Activated CD4-positive, alpha-beta T cell treated with anti-CD3 and anti-CD28 coated beads for 36 hours (primary cell): Measurements from ENCODE around the gene SPATA2. TPM values are rescaled to one million over a fixed set of nuclear protein-coding genes. Genes with fewer than 3 reads are reported as not detected.
"Not testable (repeated sequence)": the region's sequence is repeated elsewhere in the genome, so short reads cannot be mapped to it uniquely, and the experiment has no call there.

ENCODE experiments used
- ATAC-seq: fragments of 200-7000 bp; cut with Tn5 transposase; one replicate; pipeline ENCODE4 v1.10.0; 2021; ENCODE audit warnings: mild to moderate bottlenecking, moderate library complexity
- CTCF ChIA-PET: fragments of 350-600 bp; sonication (Branson Sonifier 250); formaldehyde crosslinking; loops from one replicate; lab custom pipeline; 2021; ENCODE audit warnings: antibody characterized with exemption; lab: Charles Lee
- POLR2A ChIA-PET: fragments of 350-600 bp; sonication (Branson Sonifier 250); formaldehyde crosslinking; loops from one replicate; lab custom pipeline; 2021; ENCODE audit warnings: antibody characterized with exemption, inconsistent platforms; lab: Charles Lee
- DNase-seq: peaks from one replicate; pipeline ENCODE4 v3.0.0-alpha.2; 2020
- H3K27ac Mint-ChIP-seq: one replicate; pipeline ENCODE4 v1.8.0; 2021; ENCODE audit warnings: mixed read lengths
- H3K27me3 Mint-ChIP-seq: one replicate; pipeline ENCODE4 v1.8.0; 2021; ENCODE audit warnings: mixed read lengths
- H3K36me3 Mint-ChIP-seq: one replicate; pipeline ENCODE4 v1.8.0; 2021; ENCODE audit warnings: low read depth, mixed read lengths
- H3K4me1 Mint-ChIP-seq: one replicate; pipeline ENCODE4 v1.8.0; 2021; ENCODE audit warnings: mixed read lengths
- H3K4me3 Mint-ChIP-seq: one replicate; pipeline ENCODE4 v1.8.0; 2021; ENCODE audit warnings: mild to moderate bottlenecking, moderate library complexity, mixed read lengths
- H3K9me3 Mint-ChIP-seq: one replicate; pipeline ENCODE4 v1.8.0; 2021; ENCODE audit warnings: low read depth, mixed read lengths
- intact Hi-C, 2 experiments: fragments of 100-400 bp; cut with DNase I in 1 of 2; cut with micrococcal nuclease in 1 of 2; formaldehyde crosslinking; loops; one replicate each; pipeline versions ENCODE4 v1.14.2 to v1.15.1; 2022 to 2024; cut with DNase I, micrococcal nuclease
- total RNA-seq, 2 experiments: library from RNA; stranded (reverse); gene quantifications; one replicate each; pipeline ENCODE4 v1.2.3, GENCODE V29; 2021

The SPATA2 gene
- total RNA-seq, 2 experiments from 2014 or later: 8.7 to 10.1 TPM

DNA sequence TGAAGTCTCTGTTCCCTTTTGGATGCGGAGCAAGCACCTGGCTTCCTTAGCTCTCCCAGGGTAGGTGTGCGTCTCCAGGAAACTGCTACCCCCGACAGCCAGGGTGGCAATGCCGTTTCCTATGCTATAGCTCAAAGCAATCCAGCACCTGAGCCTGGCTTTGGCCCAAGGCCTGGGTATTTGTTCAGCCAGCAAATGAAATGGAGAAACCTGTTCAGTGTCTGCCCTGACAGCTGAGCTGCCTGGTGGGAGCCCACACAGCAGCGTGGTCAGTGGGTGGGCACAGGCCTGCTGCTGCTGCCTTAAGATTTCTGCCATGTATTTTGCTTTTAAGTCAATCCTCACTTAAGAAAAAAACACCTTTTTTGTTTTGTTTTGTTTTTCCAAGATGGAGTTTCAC is 13.7 kb downstream of the SPATA2 start:
- CTCF ChIA-PET: interaction anchor here (0.9 to 1.3 kb wide), 5 partner anchors 9 to 293 kb away, joined by 3 to 6 read pairs (median 3); no protein-coding TSS in a partner anchor
- Mint-ChIP-seq H3K27ac (no peak overlapping the region), H3K27me3 (no peaks in the 10 kb centered on the region), H3K9me3 (no peaks in the 10 kb centered on the region), H3K4me3 (no peak overlapping the region), H3K4me1 (no peaks in the 10 kb centered on the region), H3K36me3 (peaks cover 14% of the 10 kb centered on the region)
- intact Hi-C loops: no loop called here
- POLR2A ChIA-PET: no interaction called here
- ATAC-seq (no peak), DNase-seq (no peak)

DNA sequence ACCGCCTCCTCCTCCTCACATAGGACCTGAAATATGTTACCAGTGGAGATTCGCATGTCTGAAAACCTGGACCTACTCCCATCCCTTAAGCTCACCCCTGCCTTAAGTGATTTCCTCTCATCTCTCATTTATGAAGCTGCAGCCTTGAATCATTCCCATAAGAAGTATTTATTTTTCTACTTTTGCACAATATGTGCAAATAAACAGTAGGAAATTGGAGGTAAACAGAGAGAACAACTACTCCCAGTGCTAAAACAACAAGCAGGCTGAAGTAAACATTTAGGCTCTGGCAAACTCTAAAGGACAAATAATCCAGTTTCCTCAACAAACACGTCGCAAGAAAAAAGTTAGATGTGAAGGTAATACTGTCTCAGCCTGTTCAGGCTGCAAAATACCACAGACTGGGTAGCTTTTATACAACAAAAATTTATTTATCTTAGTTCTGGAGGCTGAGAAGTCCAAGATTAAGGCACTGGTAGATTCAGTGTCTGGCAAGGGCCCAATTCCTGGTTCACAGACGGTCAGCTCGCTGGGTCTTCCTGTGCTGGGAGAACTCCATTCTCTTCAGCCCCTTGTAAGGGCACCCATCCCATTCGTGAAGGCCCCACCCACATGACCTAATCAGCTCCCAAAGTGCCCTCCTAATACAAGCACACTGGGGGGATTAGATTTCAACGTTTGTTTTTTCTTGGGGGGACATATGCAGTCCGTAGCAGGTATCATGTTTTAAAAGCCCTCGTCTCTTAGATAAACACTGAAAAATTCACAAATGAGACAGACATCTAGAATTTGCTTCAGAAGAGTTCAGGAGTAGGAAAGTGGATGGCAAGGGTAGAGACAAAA is 15.6 kb downstream of the SPATA2 start:
- peaks cover 4% of the 10 kb centered on the region for H3K36me3 Mint-ChIP-seq
- intact Hi-C loops: no loop called here
- no peak overlapping the region for H3K4me3 Mint-ChIP-seq
- H3K4me1 Mint-ChIP-seq: peaks cover 1% of the 10 kb centered on the region
- DNase-seq: no peak
- H3K27me3 Mint-ChIP-seq: no peaks in the 10 kb centered on the region
- H3K9me3 Mint-ChIP-seq: no peaks in the 10 kb centered on the region
- POLR2A ChIA-PET: interaction anchor here (0.7 to 1.0 kb wide), 2 partner anchors 13 to 366 kb away, joined by 3 read pairs; no protein-coding TSS in a partner anchor
- H3K27ac Mint-ChIP-seq: no peak overlapping the region
- no peak for ATAC-seq
- CTCF ChIA-PET: interaction anchor here (0.6 to 1.3 kb wide), 6 partner anchors 9 to 302 kb away, joined by 3 to 4 read pairs (median 3); no protein-coding TSS in a partner anchor

GRCh38 chr20:49896204-49896603 is 19.1 kb downstream of the SPATA2 start:
- Mint-ChIP-seq H3K27ac (no peak overlapping the region), H3K36me3 (no peaks in the 10 kb centered on the region), H3K4me1 (peaks cover 25% of the 10 kb centered on the region), H3K27me3 (no peaks in the 10 kb centered on the region), H3K4me3 (no peak overlapping the region), H3K9me3 (no peaks in the 10 kb centered on the region)
- CTCF ChIA-PET: interaction anchor here (1.5 kb wide), 1 partner anchor 36 kb away, joined by 4 read pairs; no protein-coding TSS in a partner anchor
- ATAC-seq (no peak), DNase-seq (no peak)
- intact Hi-C loops: no loop called here
- POLR2A ChIA-PET: interaction anchor here (0.6 kb wide), 1 partner anchor 9 kb away, joined by 3 read pairs; no protein-coding TSS in a partner anchor

GRCh38 chr20:49895474-49896093 is 19.7 kb downstream of the SPATA2 start:
- DNase-seq, H3K27me3 Mint-ChIP-seq, H3K27ac Mint-ChIP-seq, ATAC-seq, H3K4me3 Mint-ChIP-seq, H3K9me3 Mint-ChIP-seq, H3K36me3 Mint-ChIP-seq, intact Hi-C loops: not testable (repeated sequence)
- H3K4me1 Mint-ChIP-seq: peaks cover 25% of the 10 kb centered on the region
- POLR2A ChIA-PET: interaction anchor here (0.6 kb wide), 1 partner anchor 10 kb away, joined by 3 read pairs; no protein-coding TSS in a partner anchor
- CTCF ChIA-PET: interaction anchor here (1.5 kb wide), 1 partner anchor 36 kb away, joined by 4 read pairs; no protein-coding TSS in a partner anchor

DNA sequence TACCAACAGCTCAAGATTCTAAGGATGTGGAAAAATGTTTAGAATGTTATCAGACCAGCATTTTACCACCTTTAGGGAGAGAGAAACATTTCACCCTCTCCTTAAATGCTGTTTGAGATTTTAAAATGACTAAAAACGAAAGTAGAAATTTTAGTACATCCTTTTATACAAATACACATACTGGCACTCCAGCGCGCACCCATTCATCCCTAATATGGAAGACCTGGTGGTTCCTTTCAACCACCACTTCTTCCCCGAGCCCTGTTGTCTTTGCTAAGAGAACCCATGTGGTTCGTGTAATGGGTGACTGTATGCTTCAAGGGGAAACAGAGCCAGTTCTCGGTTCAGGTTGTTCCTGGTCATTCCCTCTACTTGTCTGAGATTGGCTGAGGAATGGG is 21.3 kb downstream of the SPATA2 start:
- intact Hi-C loops: loop anchor here in 1 of 2 experiments (5.0 kb wide), 1 partner anchor 33 kb away; no protein-coding TSS in a partner anchor
- H3K27ac Mint-ChIP-seq: peak overlapping the region; percentile 74
- H3K4me3 Mint-ChIP-seq: no peak overlapping the region
- H3K4me1 Mint-ChIP-seq: peaks cover 25% of the 10 kb centered on the region
- ATAC-seq: peak; percentile 73
- no peaks in the 10 kb centered on the region for H3K36me3 Mint-ChIP-seq
- no peaks in the 10 kb centered on the region for H3K9me3 Mint-ChIP-seq
- ChIA-PET POLR2A (interaction anchor here (0.9 kb wide), 1 partner anchor 9 kb away, joined by 4 read pairs; no protein-coding TSS in a partner anchor), CTCF (interaction anchor here (0.9 to 1.2 kb wide), 2 partner anchors 17 to 284 kb away, joined by 3 to 4 read pairs; no protein-coding TSS in a partner anchor)
- DNase-seq: peak; percentile 63
- no peaks in the 10 kb centered on the region for H3K27me3 Mint-ChIP-seq

DNA sequence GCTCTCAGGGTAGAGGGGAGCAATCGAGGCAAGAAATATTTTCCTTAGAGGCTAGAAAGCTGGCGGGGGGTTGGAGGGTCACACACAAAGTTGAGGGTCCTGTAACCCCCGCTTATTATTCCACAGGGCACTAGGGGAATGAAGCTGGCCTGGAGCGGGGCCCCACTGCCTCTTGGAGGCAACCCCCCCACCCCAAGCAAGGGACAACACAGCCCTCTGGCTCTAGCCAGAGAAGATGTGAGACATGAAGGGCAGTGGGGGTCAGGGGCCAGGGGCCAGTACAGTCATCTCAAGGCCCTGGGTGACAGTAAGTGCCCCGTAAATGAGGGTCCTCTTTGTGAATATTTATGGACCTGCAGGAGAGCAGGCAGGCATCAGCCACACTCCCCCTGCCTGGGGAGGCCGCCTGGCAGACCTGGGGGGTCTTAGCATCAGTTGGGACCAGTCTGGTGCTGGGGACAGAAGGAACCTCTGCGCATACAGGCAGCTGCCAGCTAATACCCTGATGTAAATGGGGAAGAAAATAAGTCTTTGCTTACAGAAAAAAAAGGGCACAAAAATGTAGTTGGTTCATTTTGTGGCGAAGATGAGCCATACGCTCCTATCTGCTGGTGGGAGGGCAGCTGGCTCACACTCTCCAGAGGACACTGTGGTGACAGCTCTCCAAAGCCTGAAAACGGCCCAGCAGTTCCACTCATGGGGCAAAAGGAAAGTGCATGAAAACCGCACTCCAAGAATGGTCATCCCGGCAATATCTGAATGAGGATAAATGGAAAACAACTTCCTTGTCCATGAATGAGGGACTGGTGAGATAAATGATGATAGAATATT is 21.9 kb downstream of the SPATA2 start:
- Mint-ChIP-seq H3K9me3 (no peaks in the 10 kb centered on the region), H3K27ac (peak overlapping the region; percentile 81), H3K4me1 (peaks cover 25% of the 10 kb centered on the region), H3K27me3 (no peaks in the 10 kb centered on the region), H3K36me3 (peaks cover 4% of the 10 kb centered on the region), H3K4me3 (no peak overlapping the region)
- peak; percentile 76 for DNase-seq
- intact Hi-C loops: loop anchor here in 1 of 2 experiments (5.0 kb wide), 1 partner anchor 34 kb away; no protein-coding TSS in a partner anchor
- CTCF ChIA-PET: interaction anchor here (0.8 to 1.7 kb wide), 7 partner anchors 8 to 283 kb away, joined by 3 to 6 read pairs (median 4); no protein-coding TSS in a partner anchor
- POLR2A ChIA-PET: interaction anchor here (0.9 kb wide), 1 partner anchor 9 kb away, joined by 4 read pairs; no protein-coding TSS in a partner anchor
- ATAC-seq: peak; percentile 81

DNA sequence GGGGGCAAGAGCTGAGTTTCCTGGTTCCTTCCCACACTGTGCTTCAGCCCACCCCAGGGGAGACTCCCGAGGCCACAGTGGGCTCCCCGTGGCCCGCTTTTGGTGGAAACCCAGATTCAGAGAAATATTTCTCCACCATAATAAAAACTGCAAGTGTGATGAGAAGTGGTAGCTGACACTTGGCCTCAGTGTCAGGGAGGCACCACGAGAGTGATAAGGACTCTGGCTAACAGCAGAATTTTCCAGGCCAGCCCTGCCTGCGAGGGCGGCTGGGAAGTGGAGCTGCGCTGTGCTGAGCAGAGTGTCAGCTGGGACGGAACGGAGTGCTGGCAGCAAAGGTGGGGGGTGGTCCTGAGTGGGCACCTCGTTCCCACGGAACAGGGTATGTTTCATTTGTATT is 22.5 kb downstream of the SPATA2 start:
- no peak for ATAC-seq
- POLR2A ChIA-PET: no interaction called here
- intact Hi-C loops: loop anchor here in 1 of 2 experiments (5.0 kb wide), 1 partner anchor 34 kb away; no protein-coding TSS in a partner anchor
- Mint-ChIP-seq H3K27me3 (no peaks in the 10 kb centered on the region), H3K4me3 (no peak overlapping the region), H3K4me1 (peaks cover 25% of the 10 kb centered on the region), H3K36me3 (peaks cover 7% of the 10 kb centered on the region), H3K27ac (peak overlapping the region; percentile 81), H3K9me3 (no peaks in the 10 kb centered on the region)
- DNase-seq: no peak
- CTCF ChIA-PET: interaction anchor here (0.6 to 1.7 kb wide), 7 partner anchors 9 to 281 kb away, joined by 3 to 6 read pairs (median 4); no protein-coding TSS in a partner anchor

- peak overlapping the region; percentile 81 for H3K27ac Mint-ChIP-seq
- intact Hi-C loops: loop anchor here in 1 of 2 experiments (5.0 kb wide), 1 partner anchor 35 kb away; no protein-coding TSS in a partner anchor
- peaks cover 28% of the 10 kb centered on the region for H3K4me1 Mint-ChIP-seq
- CTCF ChIA-PET: interaction anchor here (0.6 to 1.7 kb wide), 7 partner anchors 9 to 219 kb away, joined by 3 to 6 read pairs (median 4); no protein-coding TSS in a partner anchor
- DNase-seq (no peak), ATAC-seq (no peak)
- no peaks in the 10 kb centered on the region for H3K9me3 Mint-ChIP-seq
- POLR2A ChIA-PET: no interaction called here
- peaks cover 11% of the 10 kb centered on the region for H3K36me3 Mint-ChIP-seq
- H3K27me3 Mint-ChIP-seq: no peaks in the 10 kb centered on the region
- H3K4me3 Mint-ChIP-seq: no peak overlapping the region
Observed at GRCh38 chr20:49892260-49892659, 23.1 kb downstream of the SPATA2 start.

GRCh38 chr20:49891476-49892110 is 23.7 kb downstream of the SPATA2 start:
- H3K36me3 Mint-ChIP-seq: peaks cover 13% of the 10 kb centered on the region
- no peaks in the 10 kb centered on the region for H3K9me3 Mint-ChIP-seq
- DNase-seq (no peak), ATAC-seq (no peak)
- H3K4me1 Mint-ChIP-seq: peaks cover 28% of the 10 kb centered on the region
- no peak overlapping the region for H3K4me3 Mint-ChIP-seq
- H3K27me3 Mint-ChIP-seq: no peaks in the 10 kb centered on the region
- intact Hi-C loops: loop anchor here in 1 of 2 experiments (5.0 kb wide), 1 partner anchor 36 kb away; no protein-coding TSS in a partner anchor
- peak overlapping the region; percentile 17 for H3K27ac Mint-ChIP-seq
- POLR2A ChIA-PET: no interaction called here
- CTCF ChIA-PET: interaction anchor here (1.0 to 1.5 kb wide), 5 partner anchors 8 to 179 kb away, joined by 3 to 6 read pairs (median 4); no protein-coding TSS in a partner anchor
